Measurements from ENCODE around the gene MTARC2. TPM values are rescaled to one million over a fixed set of nuclear protein-coding genes. Genes with fewer than 3 reads are reported as not detected.
A peak's percentile ranks its signal among the peaks of the same experiment; 100 is the strongest.

The MTARC2 gene
- total RNA-seq, 1 experiment from 2014 or later, result 15.2 TPM

GRCh38 chr1:220699044-220699443 lies 49.1 kb upstream of the MTARC2 start:
- ChIA-PET CTCF (interaction anchor here (1.1 to 1.6 kb wide), 4 partner anchors 13 to 403 kb away, joined by 3 to 8 read pairs (median 4); no protein-coding TSS in a partner anchor), POLR2A (interaction anchor here (0.9 kb wide), 1 partner anchor 24 kb away, joined by 6 read pairs; no protein-coding TSS in a partner anchor)
- DNase-seq (ENCODE audit: low spot score) (no peak), ATAC-seq (no peak)
- TF ChIP-seq NFATC4 (CRISPR knock-in tag; IDR thresholded peaks at IDR 0.05) (no peak), SMAD3 (CRISPR knock-in tag; IDR thresholded peaks at IDR 0.05; ENCODE audit: borderline replicate concordance) (no peak), ZNF416 (CRISPR knock-in tag; IDR thresholded peaks at IDR 0.05) (no peak), NFE2L1 (CRISPR knock-in tag; IDR thresholded peaks at IDR 0.05) (no peak), AR (CRISPR knock-in tag; IDR thresholded peaks at IDR 0.05) (no peak), ZNF317 (CRISPR knock-in tag; IDR thresholded peaks at IDR 0.05; ENCODE audit: borderline replicate concordance, low read depth) (no peak), EMX1 (CRISPR knock-in tag; IDR thresholded peaks at IDR 0.05) (no peak), RELA (CRISPR knock-in tag; IDR thresholded peaks at IDR 0.05; ENCODE audit: borderline replicate concordance) (no peak), NR3C1 (CRISPR knock-in tag; conservative IDR thresholded peaks at IDR 0.05; ENCODE audit: low read depth) (no peak), KAT7 (CRISPR knock-in tag; IDR thresholded peaks at IDR 0.05; ENCODE audit: borderline replicate concordance) (no peak)
- Mint-ChIP-seq H3K27ac (no peak overlapping the region), H3K27me3 (ENCODE audit: low read depth) (no peaks in the 10 kb centered on the region; the same call in 1 of the 2 replicates), H3K4me3 (no peak overlapping the region), H3K36me3 (no peaks in the 10 kb centered on the region), H3K4me1 (peaks cover 41% of the 10 kb centered on the region), H3K9me3 (no peaks in the 10 kb centered on the region)

GRCh38 chr1:220700556-220701179 lies 47.5 kb upstream of the MTARC2 start:
- ChIA-PET POLR2A (no interaction called here), CTCF (interaction anchor here (1.0 to 4.9 kb wide), 3 partner anchors 26 to 75 kb away, joined by 3 to 34 read pairs (median 4); no protein-coding TSS in a partner anchor)
- TF ChIP-seq AFF4 (CRISPR knock-in tag; IDR thresholded peaks at IDR 0.05; ENCODE audit: borderline replicate concordance) (no peak), SMAD4 (CRISPR knock-in tag; IDR thresholded peaks at IDR 0.05) (no peak), NR1H2 (CRISPR knock-in tag; IDR thresholded peaks at IDR 0.05) (no peak), ZNF281 (CRISPR knock-in tag; IDR thresholded peaks at IDR 0.05) (no peak), E2F1 (CRISPR knock-in tag; IDR thresholded peaks at IDR 0.05) (no peak), ZNF416 (CRISPR knock-in tag; IDR thresholded peaks at IDR 0.05) (no peak), SMAD3 (CRISPR knock-in tag; IDR thresholded peaks at IDR 0.05; ENCODE audit: borderline replicate concordance) (no peak), ZNF423 (CRISPR knock-in tag; IDR thresholded peaks at IDR 0.05) (no peak)
- H3K27me3 Mint-ChIP-seq (ENCODE audit: low read depth), result no peaks in the 10 kb centered on the region; the same call in 1 of the 2 replicates
- no peak for DNase-seq (ENCODE audit: low spot score)
- no peaks in the 10 kb centered on the region for H3K36me3 Mint-ChIP-seq
- ATAC-seq, result peak; percentile 78
- H3K4me1 Mint-ChIP-seq, result peaks cover 41% of the 10 kb centered on the region
- no peak overlapping the region for H3K27ac Mint-ChIP-seq
- H3K4me3 Mint-ChIP-seq, result no peak overlapping the region
- H3K9me3 Mint-ChIP-seq, result no peaks in the 10 kb centered on the region
